GM18507 (cell line): Measurements from ENCODE around the gene ANAPC2.

ENCODE experiments used
- DNase-seq: peaks from one replicate; pipeline ENCODE4 v3.0.0; 2011; ENCODE audit warnings: low read depth; ENCODE audit not compliant: insufficient read length; ENCODE audit errors: extremely low spot score
- FAIRE-seq: peaks from 2 replicates; lab custom pipeline; 2011; peaks lifted over from hg19 to GRCh38; lab: Jason Lieb, UNC

ANAPC2 gene

GRCh38 chr9:137217276-137218211 lies 29.2 kb upstream of the ANAPC2 start:
- FAIRE-seq (no peak), DNase-seq (no peak)

GRCh38 chr9:137216188-137216965 lies 28.0 kb upstream of the ANAPC2 start:
- DNase-seq (no peak), FAIRE-seq (no peak)

- DNase-seq (no peak), FAIRE-seq (no peak)
These were observed 27.0 kb upstream of the ANAPC2 start for GRCh38 chr9:137215196-137215986.

GRCh38 chr9:137214620-137215019 lies 26.3 kb upstream of the ANAPC2 start:
- no peak for DNase-seq
- FAIRE-seq: no peak

- FAIRE-seq (no peak), DNase-seq (no peak)
These were observed 25.1 kb upstream of the ANAPC2 start for GRCh38 chr9:137213160-137214060.

GRCh38 chr9:137212520-137212919 lies 24.2 kb upstream of the ANAPC2 start:
- DNase-seq (no peak), FAIRE-seq (no peak)

GRCh38 chr9:137211532-137211931 lies 23.2 kb upstream of the ANAPC2 start:
- no peak for FAIRE-seq
- no peak for DNase-seq

- DNase-seq (no peak), FAIRE-seq (no peak)
These were observed 18.2 kb upstream of the ANAPC2 start for GRCh38 chr9:137206602-137207001.

GRCh38 chr9:137205126-137206069 lies 17.0 kb upstream of the ANAPC2 start, which contains the start of the genes NDOR1 and TMEM203:
Gene NDOR1 (plus strand): TSS chr9:137205700. CDS start chr9:137205778, 78 bp downstream.
Gene TMEM203 (minus strand): TSS chr9:137205648. CDS start chr9:137205414, 234 bp downstream.
- FAIRE-seq: peak; percentile 84
- DNase-seq: peak; percentile 96

GRCh38 chr9:137204731-137205125 lies 16.4 kb upstream of the ANAPC2 start:
- FAIRE-seq: no peak

GRCh38 chr9:137202966-137203365 lies 14.6 kb upstream of the ANAPC2 start:
- DNase-seq (no peak), FAIRE-seq (no peak)

More at GRCh38 chr9:137204731-137205125, 16.4 kb upstream of the ANAPC2 start:
- no peak for DNase-seq

- DNase-seq (no peak), FAIRE-seq (no peak)
These were observed 13.0 kb upstream of the ANAPC2 start for GRCh38 chr9:137201205-137201868.

GRCh38 chr9:137200311-137201204 lies 12.2 kb upstream of the ANAPC2 start, which contains the start of gene TPRN:
Gene TPRN (minus strand): TSS chr9:137200741. CDS start chr9:137200711, 30 bp downstream.
- DNase-seq (peak; percentile 100), FAIRE-seq (peak; percentile 100)

GRCh38 chr9:137199411-137200121 lies 11.2 kb upstream of the ANAPC2 start:
- no peak for FAIRE-seq
- DNase-seq: no peak

- FAIRE-seq (no peak), DNase-seq (no peak)
These were observed 10.5 kb upstream of the ANAPC2 start for GRCh38 chr9:137198902-137199283.
